C4-2B (cell line): ENCODE results near the gene SHANK1.

Source experiments
- CTCF ChIP-seq: fragments of 450-650 bp; conservative IDR thresholded peaks from 2 replicates; pipeline ENCODE4 v1.5.1; 2017; ENCODE audit warnings: mild to moderate bottlenecking
- ZFX ChIP-seq: fragments of 450-650 bp; IDR thresholded peaks from 2 replicates; pipeline ENCODE4 v1.6.1; 2017

DNA sequence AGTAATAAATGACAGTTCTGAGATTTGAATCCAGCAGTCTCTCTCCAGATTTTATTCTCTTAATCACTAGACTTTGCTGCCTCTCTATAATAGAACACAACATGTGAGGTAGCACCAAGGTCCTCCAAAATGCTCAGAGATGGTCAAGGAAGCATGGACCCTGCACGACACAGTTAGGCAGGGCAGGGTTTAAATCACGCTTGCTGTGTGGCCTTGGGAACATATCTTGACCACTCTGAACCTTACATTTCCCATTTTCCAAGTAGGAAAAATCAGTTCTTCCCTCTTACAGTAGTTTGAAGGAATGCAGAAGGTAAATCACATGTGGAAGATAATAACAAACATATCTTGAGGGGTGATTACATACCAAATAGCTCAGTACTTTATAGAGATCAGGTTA, 86.2 kb downstream of the SHANK1 start:
- TF ChIP-seq CTCF (no peak), ZFX (no peak)
